Stimulated activated CD8-positive, alpha-beta memory T cell treated with anti-CD3 and anti-CD28 coated beads, Interleukin-4, amount 100 ng/mL, for 4 hours (primary cell): ENCODE measurements around the gene SRXN1.
"Not testable (repeated sequence)": the region's sequence is repeated elsewhere in the genome, so short reads cannot be mapped to it uniquely, and the experiment has no call there.

Experiments
- DNase-seq, 2 donors: peaks; one replicate each; pipeline ENCODE4 v3.0.0-alpha.2; 2020; ENCODE audit warnings: low read depth in 2 of 2, low spot score in 1 of 2

Gene SRXN1

GRCh38 chr20:655726-656624, 3.0 kb upstream of the SRXN1 start:
- no peak for DNase-seq

GRCh38 chr20:654417-654750, 1.4 kb upstream of the SRXN1 start:
- no peak for DNase-seq

GRCh38 chr20:653590-654416, 803 bp upstream of the SRXN1 start:
- no peak for DNase-seq

GRCh38 chr20:652615-653109, 338 bp downstream of the SRXN1 start:
- DNase-seq, result no peak

- DNase-seq, result no peak
Observed at GRCh38 chr20:651713-652614, 1.0 kb downstream of the SRXN1 start.

GRCh38 chr20:650954-651353, 2.0 kb downstream of the SRXN1 start:
- no peak for DNase-seq

- no peak for DNase-seq
Observed at GRCh38 chr20:650281-650680, 2.7 kb downstream of the SRXN1 start.

- no peak for DNase-seq
Observed at GRCh38 chr20:647479-648019, 5.5 kb downstream of the SRXN1 start.

GRCh38 chr20:646868-647233, 6.1 kb downstream of the SRXN1 start:
- no peak for DNase-seq

GRCh38 chr20:646107-646867, 6.7 kb downstream of the SRXN1 start:
- DNase-seq, result no peak

- DNase-seq, result peak in 1 of 2 donors; percentile 19
Observed at GRCh38 chr20:645318-646106, 7.5 kb downstream of the SRXN1 start.

- DNase-seq, result no peak
Observed at GRCh38 chr20:644692-645317, 8.2 kb downstream of the SRXN1 start.

GRCh38 chr20:642398-643174, 10.4 kb downstream of the SRXN1 start:
- DNase-seq, result no peak

GRCh38 chr20:642013-642397, 11.0 kb downstream of the SRXN1 start:
- DNase-seq, result not testable (repeated sequence)

- no peak for DNase-seq
Observed at GRCh38 chr20:641516-641875, 11.5 kb downstream of the SRXN1 start.

- DNase-seq, result no peak
Observed at GRCh38 chr20:640674-641515, 12.1 kb downstream of the SRXN1 start.

GRCh38 chr20:638579-638978, 14.4 kb downstream of the SRXN1 start:
- no peak for DNase-seq
